Tibial artery (tissue), 4 donors: Measurements from ENCODE around the gene ZMIZ2.
A peak's percentile ranks its signal among the peaks of the same experiment; 100 is the strongest.

ENCODE experiments used
- DNase-seq, 2 donors: peaks; one replicate each; pipeline ENCODE4 v3.0.0-alpha.2; 2019
- H3K27ac ChIP-seq, 2 donors: fragments of 200-600 bp; sonication (generic) in 1 of 2; 1 replicate in 1 of 2; 2 replicates in 1 of 2; pipeline ENCODE4 v1.5.1; 2018 to 2019; ENCODE audit warnings: mild to moderate bottlenecking in 1 of 2
- H3K27me3 ChIP-seq, 2 donors: fragments of 200-600 bp; sonication (generic) in 1 of 2; one replicate each; pipeline versions ENCODE4 v1.5.1 to v1.6.0; 2016 to 2019
- H3K36me3 ChIP-seq, 3 donors: fragments of 200-600 bp; sonication (generic) in 2 of 3; one replicate each; pipeline ENCODE4 v1.5.1; 2016 to 2019; ENCODE audit warnings: mild to moderate bottlenecking in 2 of 3
- H3K4me1 ChIP-seq, 4 donors: fragments of 200-600 bp; sonication (generic) in 2 of 4; 1 replicate in 3 of 4; 2 replicates in 1 of 4; pipeline ENCODE4 v1.5.1; 2016 to 2019
- H3K4me3 ChIP-seq, 2 donors: fragments of 200-600 bp; sonication (generic) in 1 of 2; 1 replicate in 1 of 2; 2 replicates in 1 of 2; pipeline ENCODE4 v1.5.1; 2018 to 2019; ENCODE audit warnings: mild to moderate bottlenecking in 2 of 2
- H3K9me3 ChIP-seq, 3 donors: fragments of 200-600 bp; sonication (generic) in 1 of 3; one replicate each; pipeline ENCODE4 v1.5.1; 2016 to 2019
- intact Hi-C: fragments of 100-400 bp; cut with DNase I; formaldehyde crosslinking; loops from one replicate; pipeline ENCODE4 v1.15.0; 2023; ENCODE audit warnings: low total_unique reads
- TF ChIP-seq, protein P1 (sequence below), 2 experiments: fragments of 200-600 bp in 1 of 2; fragments of 450-650 bp in 1 of 2; IDR thresholded peaks; one replicate each; pipeline ENCODE4 v1.5.1; 2017 to 2019; ENCODE audit warnings: antibody characterized with exemption in 2 of 2, mild to moderate bottlenecking in 1 of 2, moderate library complexity in 1 of 2

ZMIZ2 gene

DNA sequence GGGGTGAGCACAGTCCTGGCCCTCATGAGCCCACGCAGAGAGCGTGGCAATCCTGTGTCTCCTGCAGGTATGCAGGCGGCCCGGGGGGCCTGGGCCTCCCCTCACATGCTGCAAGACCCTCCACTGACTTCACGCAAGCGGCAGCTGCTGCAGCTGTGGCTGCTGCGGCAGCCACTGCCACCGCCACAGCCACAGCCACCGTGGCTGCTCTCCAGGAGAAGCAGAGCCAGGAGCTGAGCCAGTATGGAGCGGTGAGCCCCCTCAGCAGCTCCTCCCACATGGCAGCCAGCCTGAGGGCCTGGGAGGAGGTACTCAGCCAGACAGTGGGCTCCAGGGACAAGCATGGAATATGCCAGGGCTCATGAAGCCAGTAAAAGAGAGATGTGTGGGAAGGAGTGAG is 8.7 kb downstream of the ZMIZ2 start:
- TF ChIP-seq, protein P1, sequence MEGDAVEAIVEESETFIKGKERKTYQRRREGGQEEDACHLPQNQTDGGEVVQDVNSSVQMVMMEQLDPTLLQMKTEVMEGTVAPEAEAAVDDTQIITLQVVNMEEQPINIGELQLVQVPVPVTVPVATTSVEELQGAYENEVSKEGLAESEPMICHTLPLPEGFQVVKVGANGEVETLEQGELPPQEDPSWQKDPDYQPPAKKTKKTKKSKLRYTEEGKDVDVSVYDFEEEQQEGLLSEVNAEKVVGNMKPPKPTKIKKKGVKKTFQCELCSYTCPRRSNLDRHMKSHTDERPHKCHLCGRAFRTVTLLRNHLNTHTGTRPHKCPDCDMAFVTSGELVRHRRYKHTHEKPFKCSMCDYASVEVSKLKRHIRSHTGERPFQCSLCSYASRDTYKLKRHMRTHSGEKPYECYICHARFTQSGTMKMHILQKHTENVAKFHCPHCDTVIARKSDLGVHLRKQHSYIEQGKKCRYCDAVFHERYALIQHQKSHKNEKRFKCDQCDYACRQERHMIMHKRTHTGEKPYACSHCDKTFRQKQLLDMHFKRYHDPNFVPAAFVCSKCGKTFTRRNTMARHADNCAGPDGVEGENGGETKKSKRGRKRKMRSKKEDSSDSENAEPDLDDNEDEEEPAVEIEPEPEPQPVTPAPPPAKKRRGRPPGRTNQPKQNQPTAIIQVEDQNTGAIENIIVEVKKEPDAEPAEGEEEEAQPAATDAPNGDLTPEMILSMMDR (IDR thresholded peaks at IDR 0.05): no peak
- H3K27me3 ChIP-seq: no peaks in the 10 kb centered on the region

DNA sequence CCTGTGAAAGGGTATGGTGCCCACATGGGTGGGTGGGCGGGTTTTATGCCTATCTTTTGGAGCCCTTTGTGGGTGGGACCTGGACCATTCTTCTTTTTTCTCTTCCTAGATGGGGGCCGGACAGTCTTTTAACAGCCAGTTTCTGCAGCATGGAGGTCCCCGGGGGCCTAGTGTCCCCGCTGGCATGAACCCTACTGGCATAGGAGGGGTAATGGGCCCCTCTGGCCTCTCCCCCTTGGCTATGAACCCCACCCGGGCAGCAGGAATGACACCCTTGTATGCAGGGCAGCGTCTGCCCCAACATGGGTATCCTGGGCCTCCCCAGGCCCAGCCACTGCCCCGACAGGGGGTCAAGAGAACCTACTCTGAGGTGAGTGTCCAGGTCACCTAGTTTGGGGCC is 9.1 kb downstream of the ZMIZ2 start:
- Histone ChIP-seq H3K4me1 (peaks cover 4 to 40% (median 26%) of the 10 kb centered on the region in 4 donors), H3K27ac (peak overlapping the region in 1 of 2 donors; percentile 1), H3K36me3 (peaks cover 33 to 60% (median 55%) of the 10 kb centered on the region in 3 donors), H3K4me3 (no peak overlapping the region), H3K9me3 (no peaks in the 10 kb centered on the region), H3K27me3 (no peaks in the 10 kb centered on the region)
- TF ChIP-seq, protein P1 (IDR thresholded peaks at IDR 0.05): no peak
- DNase-seq: no peak
- intact Hi-C loops: no loop called here

More for the DNA sequence above, 8.7 kb downstream of the ZMIZ2 start:
- Histone ChIP-seq H3K36me3 (peaks cover 33 to 55% (median 50%) of the 10 kb centered on the region in 3 donors), H3K4me1 (peaks cover 4 to 40% (median 26%) of the 10 kb centered on the region in 4 donors), H3K27ac (peak overlapping the region in 1 of 2 donors; percentile 1), H3K4me3 (no peak overlapping the region), H3K9me3 (no peaks in the 10 kb centered on the region)
- no peak for DNase-seq
- intact Hi-C loops: no loop called here

DNA sequence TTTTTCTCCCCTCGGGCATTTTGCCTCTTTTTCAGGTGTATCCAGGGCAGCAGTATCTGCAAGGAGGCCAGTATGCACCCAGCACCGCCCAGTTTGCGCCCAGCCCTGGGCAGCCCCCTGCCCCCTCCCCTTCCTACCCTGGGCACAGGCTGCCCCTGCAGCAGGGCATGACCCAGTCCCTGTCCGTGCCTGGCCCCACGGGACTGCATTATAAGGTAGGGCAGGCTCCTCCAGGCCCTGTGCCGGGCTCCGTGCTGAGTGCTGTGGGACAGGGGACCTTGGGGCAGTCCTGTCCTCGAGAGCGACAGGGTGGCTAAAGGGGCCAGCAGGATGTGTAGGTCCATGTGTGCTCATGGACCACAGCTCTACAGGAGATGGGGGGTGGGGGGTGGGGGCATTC is 10.6 kb downstream of the ZMIZ2 start:
- H3K36me3 ChIP-seq: peaks cover 44 to 75% (median 70%) of the 10 kb centered on the region in 3 donors

DNA sequence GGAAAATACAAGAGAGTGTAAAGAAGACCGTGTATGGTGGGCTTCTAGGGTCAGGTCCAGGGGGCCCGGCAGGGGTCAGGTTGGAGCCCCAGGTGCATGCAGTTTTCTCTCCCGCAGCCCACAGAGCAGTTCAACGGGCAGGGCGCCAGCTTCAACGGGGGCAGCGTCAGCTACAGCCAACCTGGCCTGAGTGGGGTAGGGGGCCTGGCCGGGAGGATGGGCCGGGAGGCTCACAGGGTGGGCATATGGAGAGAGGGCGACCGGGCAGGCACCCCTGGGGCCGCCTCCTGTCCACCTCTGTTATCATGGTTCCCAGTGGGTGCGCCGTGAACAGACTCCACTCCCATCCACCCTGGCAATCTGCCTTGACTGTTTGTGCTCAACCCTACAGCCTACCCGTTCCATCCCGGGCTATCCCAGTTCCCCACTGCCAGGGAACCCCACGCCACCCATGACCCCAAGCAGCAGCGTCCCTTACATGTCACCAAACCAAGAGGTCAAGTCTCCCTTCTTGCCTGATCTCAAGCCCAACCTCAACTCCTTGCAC is 11.5 kb downstream of the ZMIZ2 start:
- no peak overlapping the region for H3K4me3 ChIP-seq
- intact Hi-C loops: no loop called here
- H3K27ac ChIP-seq: no peak overlapping the region
- DNase-seq: no peak
- no peaks in the 10 kb centered on the region for H3K27me3 ChIP-seq
- no peaks in the 10 kb centered on the region for H3K9me3 ChIP-seq
- H3K36me3 ChIP-seq: peaks cover 53 to 83% (median 78%) of the 10 kb centered on the region in 3 donors
- peaks cover 4 to 27% (median 21%) of the 10 kb centered on the region in 4 donors for H3K4me1 ChIP-seq
- TF ChIP-seq, protein P1 (IDR thresholded peaks at IDR 0.05): no peak

More for the DNA sequence above, 10.6 kb downstream of the ZMIZ2 start:
- H3K27ac ChIP-seq: no peak overlapping the region
- intact Hi-C loops: no loop called here
- no peaks in the 10 kb centered on the region for H3K9me3 ChIP-seq
- no peak for DNase-seq
- H3K4me3 ChIP-seq: no peak overlapping the region
- TF ChIP-seq, protein P1 (IDR thresholded peaks at IDR 0.05): no peak
- H3K4me1 ChIP-seq: peaks cover 4 to 36% (median 25%) of the 10 kb centered on the region in 4 donors
- H3K27me3 ChIP-seq: no peaks in the 10 kb centered on the region

DNA sequence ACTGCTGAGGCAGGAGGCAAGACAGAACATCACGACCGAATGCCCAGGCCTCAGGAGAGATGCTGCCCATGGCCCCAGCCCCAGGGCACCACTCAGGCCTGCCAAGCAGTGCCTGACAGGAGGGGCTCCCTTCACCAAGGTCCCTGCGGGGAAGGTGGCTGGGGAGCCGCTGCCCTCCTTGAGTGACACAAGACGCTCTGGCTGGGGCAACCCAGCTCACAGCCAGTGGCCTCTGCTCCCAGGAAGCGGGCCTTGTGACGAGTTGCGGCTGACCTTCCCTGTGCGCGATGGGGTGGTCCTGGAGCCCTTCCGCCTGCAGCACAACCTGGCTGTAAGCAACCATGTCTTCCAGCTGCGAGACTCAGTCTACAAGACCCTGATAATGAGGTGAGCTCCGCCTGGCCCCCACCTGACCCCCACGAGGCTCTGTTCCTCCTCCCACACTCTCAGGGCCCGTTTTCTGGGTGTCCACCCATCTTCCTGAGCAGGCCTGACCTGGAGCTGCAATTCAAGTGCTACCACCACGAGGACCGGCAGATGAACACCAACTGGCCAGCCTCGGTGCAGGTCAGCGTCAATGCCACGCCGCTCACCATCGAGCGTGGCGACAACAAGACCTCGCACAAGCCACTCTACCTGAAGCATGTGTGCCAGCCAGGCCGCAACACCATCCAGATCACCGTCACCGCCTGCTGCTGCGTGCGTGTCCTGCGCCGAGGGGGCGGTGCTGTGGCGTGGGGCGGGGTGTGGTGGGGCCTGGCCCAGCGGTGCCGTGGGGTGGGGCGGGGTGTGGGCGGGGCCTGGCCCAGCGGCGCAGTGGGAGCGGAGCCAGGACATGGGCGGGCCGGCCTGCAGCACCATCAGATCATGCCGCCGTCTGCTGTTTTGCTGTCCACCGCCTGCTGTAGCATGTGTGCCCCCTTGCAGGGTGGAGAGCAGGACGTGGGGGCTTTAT is 12.8 kb downstream of the ZMIZ2 start:
- TF ChIP-seq, protein P1 (IDR thresholded peaks at IDR 0.05): no peak
- peak in 1 of 2 donors; percentile 32 for DNase-seq
- Histone ChIP-seq H3K36me3 (peaks cover 64 to 95% (median 92%) of the 10 kb centered on the region in 3 donors), H3K9me3 (no peaks in the 10 kb centered on the region), H3K27ac (no peak overlapping the region), H3K4me3 (no peak overlapping the region), H3K27me3 (no peaks in the 10 kb centered on the region), H3K4me1 (peaks cover 0 to 13% (median 10%) of the 10 kb centered on the region in 4 donors)
- intact Hi-C loops: no loop called here
